ENCODE data around the gene GAPDHS.

DNA sequence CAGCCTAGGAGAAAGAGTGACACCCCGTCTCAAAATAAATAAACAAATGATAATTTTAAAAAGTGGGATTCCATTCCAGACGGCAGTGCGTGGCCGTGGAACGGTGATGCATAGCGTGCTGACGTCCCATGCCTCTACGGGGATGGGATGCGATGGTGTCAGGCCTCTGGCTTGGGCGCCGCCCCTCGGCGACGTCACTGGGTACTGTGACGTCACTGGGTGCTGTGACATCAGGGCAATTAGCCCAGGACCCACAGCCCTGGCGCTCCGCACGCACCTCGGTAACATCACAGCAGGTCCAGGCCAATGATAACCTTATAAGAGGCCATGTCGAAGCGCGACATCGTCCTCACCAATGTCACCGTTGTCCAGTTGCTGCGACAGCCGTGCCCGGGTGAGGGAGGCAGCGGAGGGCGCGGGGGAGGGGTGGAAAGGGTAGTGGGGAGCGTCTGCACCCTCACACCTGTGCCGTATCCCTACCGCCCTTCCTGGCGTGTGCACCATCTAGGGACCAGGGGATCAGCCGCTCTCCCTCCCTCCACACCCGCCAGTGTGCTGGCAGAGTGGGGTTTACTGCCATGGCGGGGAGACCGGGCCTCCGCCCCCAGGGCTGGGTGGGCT is at the start of gene GAPDHS:
- TF ChIP-seq, protein P1, sequence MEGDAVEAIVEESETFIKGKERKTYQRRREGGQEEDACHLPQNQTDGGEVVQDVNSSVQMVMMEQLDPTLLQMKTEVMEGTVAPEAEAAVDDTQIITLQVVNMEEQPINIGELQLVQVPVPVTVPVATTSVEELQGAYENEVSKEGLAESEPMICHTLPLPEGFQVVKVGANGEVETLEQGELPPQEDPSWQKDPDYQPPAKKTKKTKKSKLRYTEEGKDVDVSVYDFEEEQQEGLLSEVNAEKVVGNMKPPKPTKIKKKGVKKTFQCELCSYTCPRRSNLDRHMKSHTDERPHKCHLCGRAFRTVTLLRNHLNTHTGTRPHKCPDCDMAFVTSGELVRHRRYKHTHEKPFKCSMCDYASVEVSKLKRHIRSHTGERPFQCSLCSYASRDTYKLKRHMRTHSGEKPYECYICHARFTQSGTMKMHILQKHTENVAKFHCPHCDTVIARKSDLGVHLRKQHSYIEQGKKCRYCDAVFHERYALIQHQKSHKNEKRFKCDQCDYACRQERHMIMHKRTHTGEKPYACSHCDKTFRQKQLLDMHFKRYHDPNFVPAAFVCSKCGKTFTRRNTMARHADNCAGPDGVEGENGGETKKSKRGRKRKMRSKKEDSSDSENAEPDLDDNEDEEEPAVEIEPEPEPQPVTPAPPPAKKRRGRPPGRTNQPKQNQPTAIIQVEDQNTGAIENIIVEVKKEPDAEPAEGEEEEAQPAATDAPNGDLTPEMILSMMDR (IDR thresholded peaks at IDR 0.05) = no peak
- TF ChIP-seq EZH2 (IDR thresholded peaks at IDR 0.05) (no peak), EZH2phosphoT487 (IDR thresholded peaks at IDR 0.05) (no peak)
